DND-41 (cell line): ENCODE data around the gene HDAC10.

Source experiments
- EZH2 ChIP-seq: IDR thresholded peaks from 3 replicates; pipeline ENCODE4 v1.6.1; 2012; ENCODE audit warnings: borderline replicate concordance, low read depth, mild to moderate bottlenecking, moderate library complexity, low read length, inconsistent platforms; ENCODE audit not compliant: severe bottlenecking
- TF ChIP-seq, protein P1 (sequence below): IDR thresholded peaks from 2 replicates; pipeline ENCODE4 v1.5.1; 2012; ENCODE audit warnings: borderline replicate concordance, low read length, moderate library complexity, mild to moderate bottlenecking; ENCODE audit not compliant: poor library complexity, severe bottlenecking; ENCODE audit errors: extremely low read depth

DNA sequence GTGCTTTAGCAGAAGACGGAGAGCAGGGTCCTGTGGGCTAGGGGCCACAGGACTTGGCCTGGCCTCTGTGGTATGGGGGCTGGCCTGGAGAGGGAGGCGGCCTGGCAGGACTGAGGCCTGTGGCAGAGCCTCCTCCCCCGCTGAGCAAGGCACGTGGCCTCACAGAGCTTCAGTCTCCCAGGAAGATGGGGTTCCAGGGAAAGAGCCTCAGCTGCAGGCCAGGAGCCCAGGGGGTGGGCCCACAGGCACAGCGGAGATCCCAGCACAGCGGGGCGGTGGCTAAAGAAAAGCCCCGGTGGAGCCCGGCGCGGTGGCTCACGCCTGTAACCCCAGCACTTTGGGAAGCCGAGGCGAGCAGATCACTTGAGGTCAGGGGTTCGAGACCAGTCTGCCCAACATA is 8.2 kb upstream of the HDAC10 start:
- TF ChIP-seq, protein P1, sequence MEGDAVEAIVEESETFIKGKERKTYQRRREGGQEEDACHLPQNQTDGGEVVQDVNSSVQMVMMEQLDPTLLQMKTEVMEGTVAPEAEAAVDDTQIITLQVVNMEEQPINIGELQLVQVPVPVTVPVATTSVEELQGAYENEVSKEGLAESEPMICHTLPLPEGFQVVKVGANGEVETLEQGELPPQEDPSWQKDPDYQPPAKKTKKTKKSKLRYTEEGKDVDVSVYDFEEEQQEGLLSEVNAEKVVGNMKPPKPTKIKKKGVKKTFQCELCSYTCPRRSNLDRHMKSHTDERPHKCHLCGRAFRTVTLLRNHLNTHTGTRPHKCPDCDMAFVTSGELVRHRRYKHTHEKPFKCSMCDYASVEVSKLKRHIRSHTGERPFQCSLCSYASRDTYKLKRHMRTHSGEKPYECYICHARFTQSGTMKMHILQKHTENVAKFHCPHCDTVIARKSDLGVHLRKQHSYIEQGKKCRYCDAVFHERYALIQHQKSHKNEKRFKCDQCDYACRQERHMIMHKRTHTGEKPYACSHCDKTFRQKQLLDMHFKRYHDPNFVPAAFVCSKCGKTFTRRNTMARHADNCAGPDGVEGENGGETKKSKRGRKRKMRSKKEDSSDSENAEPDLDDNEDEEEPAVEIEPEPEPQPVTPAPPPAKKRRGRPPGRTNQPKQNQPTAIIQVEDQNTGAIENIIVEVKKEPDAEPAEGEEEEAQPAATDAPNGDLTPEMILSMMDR: no peak
- no peak for TF ChIP-seq EZH2
